ENCODE measurements around the gene MXI1. TPM values are rescaled to one million over a fixed set of nuclear protein-coding genes. Genes with fewer than 3 reads are reported as not detected.
"Not testable (repeated sequence)": the region's sequence is repeated elsewhere in the genome, so short reads cannot be mapped to it uniquely, and the experiment has no call there.

The MXI1 gene
- total and polyA plus RNA-seq, 10 donors = 6.8 to 49.4 (median 19.4) TPM

GRCh38 chr10:110330675-110331074, 123.3 kb downstream of the MXI1 start:
- 90 to 95% (median 93%) methylated on average over 6 of the region's 6 CpGs for WGBS, 5 donors

GRCh38 chr10:110331226-110331795, 123.9 kb downstream of the MXI1 start:
- Histone ChIP-seq H3K9me3 (peaks cover 0 to 34% (median 27%) of the 10 kb centered on the region in 8 donors), H3K4me1 (peaks cover 0 to 12% (median 3%) of the 10 kb centered on the region in 6 donors)
- 96 to 98% (median 97%) methylated on average over 17 to 32 of the region's 32 CpGs for WGBS, 5 donors
- H3K27me3 ChIP-seq (replicated peaks in 1 of 7); H3K36me3 ChIP-seq; intact Hi-C loops (cut with DNase I; ENCODE audit: low total_unique reads); H3K4me3 ChIP-seq; DNase-seq; H3K27ac ChIP-seq: not testable (repeated sequence)

More at GRCh38 chr10:110330675-110331074, 123.3 kb downstream of the MXI1 start:
- H3K4me1 ChIP-seq = peaks cover 0 to 7% (median under 1%) of the 10 kb centered on the region in 6 donors
- H3K27me3 ChIP-seq (replicated peaks in 1 of 7) = no peaks in the 10 kb centered on the region
- H3K27ac ChIP-seq = no peak overlapping the region
- no peak for DNase-seq
- intact Hi-C loops (cut with DNase I; ENCODE audit: low total_unique reads) = no loop called here
- H3K9me3 ChIP-seq = peaks cover 0 to 34% (median 27%) of the 10 kb centered on the region in 8 donors
- H3K4me3 ChIP-seq = no peak overlapping the region
- no peaks in the 10 kb centered on the region for H3K36me3 ChIP-seq
- no peak for TF ChIP-seq POLR2AphosphoS5 (IDR thresholded peaks at IDR 0.05)
- TF ChIP-seq CTCF (IDR thresholded peaks at IDR 0.05 in 8 of 11, conservative IDR thresholded peaks at IDR 0.05 in 3 of 11) = no peak
- no peak for TF ChIP-seq POLR2A (IDR thresholded peaks at IDR 0.05)

GRCh38 chr10:110334061-110334656, 126.8 kb downstream of the MXI1 start:
- Histone ChIP-seq H3K27ac (no peak overlapping the region), H3K4me1 (peaks cover 0 to 12% (median 3%) of the 10 kb centered on the region in 6 donors), H3K36me3 (no peaks in the 10 kb centered on the region), H3K9me3 (peaks cover 0 to 34% (median 27%) of the 10 kb centered on the region in 8 donors), H3K27me3 (replicated peaks in 1 of 7) (no peaks in the 10 kb centered on the region), H3K4me3 (no peak overlapping the region)
- WGBS, 5 donors = 71 to 92% (median 83%) methylated on average over 5 of the region's 5 CpGs
- intact Hi-C loops (cut with DNase I; ENCODE audit: low total_unique reads) = no loop called here
- DNase-seq = no peak
- TF ChIP-seq POLR2AphosphoS5 (IDR thresholded peaks at IDR 0.05) = no peak
- TF ChIP-seq CTCF (IDR thresholded peaks at IDR 0.05 in 8 of 11, conservative IDR thresholded peaks at IDR 0.05 in 3 of 11) = no peak
- no peak for TF ChIP-seq POLR2A (IDR thresholded peaks at IDR 0.05)

GRCh38 chr10:110335314-110336064, 128.1 kb downstream of the MXI1 start:
- no peak overlapping the region for H3K27ac ChIP-seq
- H3K27me3 ChIP-seq (replicated peaks in 1 of 7) = no peaks in the 10 kb centered on the region
- intact Hi-C loops (cut with DNase I; ENCODE audit: low total_unique reads) = no loop called here
- H3K9me3 ChIP-seq = peaks cover 0 to 22% (median 16%) of the 10 kb centered on the region in 8 donors
- H3K4me3 ChIP-seq = no peak overlapping the region
- WGBS, 5 donors = 68 to 80% (median 73%) methylated on average over 7 of the region's 7 CpGs
- peaks cover 0 to 12% (median 3%) of the 10 kb centered on the region in 6 donors for H3K4me1 ChIP-seq
- TF ChIP-seq POLR2AphosphoS5 (IDR thresholded peaks at IDR 0.05) = no peak
- no peak for TF ChIP-seq POLR2A (IDR thresholded peaks at IDR 0.05)
- TF ChIP-seq CTCF (IDR thresholded peaks at IDR 0.05 in 8 of 11, conservative IDR thresholded peaks at IDR 0.05 in 3 of 11) = no peak
- DNase-seq = no peak
- no peaks in the 10 kb centered on the region for H3K36me3 ChIP-seq
